VCaP (cell line): ENCODE results near the gene COL6A1.

Experiments
- H3K27ac ChIP-seq: fragments of 450-650 bp; 2 replicates; pipeline ENCODE4 v1.5.1; 2017
- TF ChIP-seq, protein P1 (sequence below): fragments of 450-650 bp; conservative IDR thresholded peaks from 2 replicates; pipeline ENCODE4 v1.5.1; 2017; ENCODE audit warnings: mild to moderate bottlenecking, moderate library complexity

COL6A1 gene, protein sequence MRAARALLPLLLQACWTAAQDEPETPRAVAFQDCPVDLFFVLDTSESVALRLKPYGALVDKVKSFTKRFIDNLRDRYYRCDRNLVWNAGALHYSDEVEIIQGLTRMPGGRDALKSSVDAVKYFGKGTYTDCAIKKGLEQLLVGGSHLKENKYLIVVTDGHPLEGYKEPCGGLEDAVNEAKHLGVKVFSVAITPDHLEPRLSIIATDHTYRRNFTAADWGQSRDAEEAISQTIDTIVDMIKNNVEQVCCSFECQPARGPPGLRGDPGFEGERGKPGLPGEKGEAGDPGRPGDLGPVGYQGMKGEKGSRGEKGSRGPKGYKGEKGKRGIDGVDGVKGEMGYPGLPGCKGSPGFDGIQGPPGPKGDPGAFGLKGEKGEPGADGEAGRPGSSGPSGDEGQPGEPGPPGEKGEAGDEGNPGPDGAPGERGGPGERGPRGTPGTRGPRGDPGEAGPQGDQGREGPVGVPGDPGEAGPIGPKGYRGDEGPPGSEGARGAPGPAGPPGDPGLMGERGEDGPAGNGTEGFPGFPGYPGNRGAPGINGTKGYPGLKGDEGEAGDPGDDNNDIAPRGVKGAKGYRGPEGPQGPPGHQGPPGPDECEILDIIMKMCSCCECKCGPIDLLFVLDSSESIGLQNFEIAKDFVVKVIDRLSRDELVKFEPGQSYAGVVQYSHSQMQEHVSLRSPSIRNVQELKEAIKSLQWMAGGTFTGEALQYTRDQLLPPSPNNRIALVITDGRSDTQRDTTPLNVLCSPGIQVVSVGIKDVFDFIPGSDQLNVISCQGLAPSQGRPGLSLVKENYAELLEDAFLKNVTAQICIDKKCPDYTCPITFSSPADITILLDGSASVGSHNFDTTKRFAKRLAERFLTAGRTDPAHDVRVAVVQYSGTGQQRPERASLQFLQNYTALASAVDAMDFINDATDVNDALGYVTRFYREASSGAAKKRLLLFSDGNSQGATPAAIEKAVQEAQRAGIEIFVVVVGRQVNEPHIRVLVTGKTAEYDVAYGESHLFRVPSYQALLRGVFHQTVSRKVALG

DNA sequence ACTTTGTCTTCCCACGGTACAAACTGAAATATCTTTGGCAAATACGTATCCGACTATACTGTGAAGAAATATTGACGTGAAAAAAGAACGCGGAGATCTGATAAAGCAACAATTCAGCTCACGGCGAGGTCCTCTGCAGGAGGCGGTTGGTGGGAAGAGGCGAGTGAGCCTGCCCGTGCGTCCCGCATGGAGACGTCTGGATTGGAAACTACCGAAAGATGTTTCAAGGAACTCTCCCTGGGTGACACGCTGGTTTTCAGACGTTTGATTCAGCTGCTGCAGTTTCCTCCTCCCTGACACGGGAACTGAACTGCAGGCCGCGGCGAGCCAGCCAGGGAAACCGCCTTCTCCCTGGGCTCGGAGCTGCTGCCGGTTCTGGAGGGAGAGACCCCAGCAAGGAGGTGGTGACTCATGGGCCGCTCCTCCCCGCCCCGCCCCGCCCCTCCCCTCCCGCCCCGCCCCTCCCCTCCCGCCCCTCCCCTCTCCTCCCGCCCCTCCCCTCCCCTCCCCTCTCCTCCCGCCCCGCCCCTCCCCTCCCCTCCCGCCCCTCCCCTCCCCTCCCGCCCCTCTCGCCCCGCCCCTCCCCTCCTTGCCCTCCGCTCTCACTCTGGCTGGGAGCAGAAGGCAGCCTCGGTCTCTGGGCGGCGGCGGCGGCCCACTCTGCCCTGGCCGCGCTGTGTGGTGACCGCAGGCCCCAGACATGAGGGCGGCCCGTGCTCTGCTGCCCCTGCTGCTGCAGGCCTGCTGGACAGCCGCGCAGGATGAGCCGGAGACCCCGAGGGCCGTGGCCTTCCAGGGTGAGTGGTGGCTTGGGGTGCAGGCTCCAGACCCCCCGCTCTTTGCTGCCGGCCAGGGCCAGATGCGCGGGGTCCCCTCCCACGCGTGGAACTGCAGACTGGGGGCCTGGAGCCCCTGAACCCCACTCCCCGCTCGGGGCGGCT, at the start of gene COL6A1:
TSS of gene COL6A1 (plus strand) at position 620 of the 941 bp plus-strand sequence. CDS start at position 701, 81 bp downstream.
- H3K27ac ChIP-seq, result peak within 1 kb of the TSS; percentile 86
- TF ChIP-seq, protein P1, sequence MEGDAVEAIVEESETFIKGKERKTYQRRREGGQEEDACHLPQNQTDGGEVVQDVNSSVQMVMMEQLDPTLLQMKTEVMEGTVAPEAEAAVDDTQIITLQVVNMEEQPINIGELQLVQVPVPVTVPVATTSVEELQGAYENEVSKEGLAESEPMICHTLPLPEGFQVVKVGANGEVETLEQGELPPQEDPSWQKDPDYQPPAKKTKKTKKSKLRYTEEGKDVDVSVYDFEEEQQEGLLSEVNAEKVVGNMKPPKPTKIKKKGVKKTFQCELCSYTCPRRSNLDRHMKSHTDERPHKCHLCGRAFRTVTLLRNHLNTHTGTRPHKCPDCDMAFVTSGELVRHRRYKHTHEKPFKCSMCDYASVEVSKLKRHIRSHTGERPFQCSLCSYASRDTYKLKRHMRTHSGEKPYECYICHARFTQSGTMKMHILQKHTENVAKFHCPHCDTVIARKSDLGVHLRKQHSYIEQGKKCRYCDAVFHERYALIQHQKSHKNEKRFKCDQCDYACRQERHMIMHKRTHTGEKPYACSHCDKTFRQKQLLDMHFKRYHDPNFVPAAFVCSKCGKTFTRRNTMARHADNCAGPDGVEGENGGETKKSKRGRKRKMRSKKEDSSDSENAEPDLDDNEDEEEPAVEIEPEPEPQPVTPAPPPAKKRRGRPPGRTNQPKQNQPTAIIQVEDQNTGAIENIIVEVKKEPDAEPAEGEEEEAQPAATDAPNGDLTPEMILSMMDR, result no peak; the same call in 1 of the 2 replicates

DNA sequence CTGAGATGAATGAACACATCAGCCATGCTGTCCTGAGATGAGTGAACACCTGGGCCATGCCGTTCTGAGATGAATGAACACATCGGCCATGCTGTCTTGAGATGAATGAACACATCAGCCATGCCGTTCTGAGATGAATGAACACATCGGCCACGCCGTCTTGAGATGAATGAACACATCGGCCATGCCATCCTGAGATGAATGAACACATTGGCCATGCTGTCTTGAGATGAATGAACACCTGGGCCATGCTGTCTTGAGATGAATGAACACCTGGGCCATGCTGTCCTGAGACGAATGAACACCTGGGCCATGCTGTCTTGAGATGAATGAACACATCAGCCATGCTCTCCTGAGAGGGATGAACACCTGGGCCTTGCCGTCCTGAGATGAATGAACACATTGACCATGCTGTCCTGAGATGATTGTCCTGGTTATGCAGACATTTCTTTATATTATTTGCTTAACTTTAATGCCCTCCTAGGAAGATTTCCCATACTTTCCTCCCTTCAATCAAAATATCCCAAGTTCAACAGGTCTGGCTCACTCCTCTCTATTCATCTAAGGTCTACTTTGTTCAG, 48.6 kb upstream of the COL6A1 start:
- TF ChIP-seq, protein P1, result no peak
- no peak overlapping the region for H3K27ac ChIP-seq

DNA sequence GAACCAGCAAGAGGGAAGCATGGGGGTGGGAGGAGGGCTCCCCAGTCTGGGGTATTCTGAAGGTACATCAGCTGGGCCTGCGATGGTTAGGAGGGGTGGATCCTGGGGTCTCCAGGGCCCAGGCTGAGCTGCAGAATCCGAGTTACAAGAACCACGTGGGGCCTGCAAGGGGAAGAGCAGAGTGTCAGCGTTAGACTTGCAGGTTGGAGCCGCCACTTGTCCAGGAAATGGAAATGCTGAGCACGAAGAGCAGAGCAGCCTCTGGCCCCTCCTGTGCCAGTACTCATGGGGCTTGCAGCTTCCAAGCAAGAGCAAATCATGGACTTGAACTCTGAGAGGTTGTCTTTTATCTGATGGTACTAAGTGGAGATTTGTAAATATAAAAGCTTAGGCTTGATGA, 47.5 kb upstream of the COL6A1 start:
- H3K27ac ChIP-seq, result no peak overlapping the region
- TF ChIP-seq, protein P1, result no peak

DNA sequence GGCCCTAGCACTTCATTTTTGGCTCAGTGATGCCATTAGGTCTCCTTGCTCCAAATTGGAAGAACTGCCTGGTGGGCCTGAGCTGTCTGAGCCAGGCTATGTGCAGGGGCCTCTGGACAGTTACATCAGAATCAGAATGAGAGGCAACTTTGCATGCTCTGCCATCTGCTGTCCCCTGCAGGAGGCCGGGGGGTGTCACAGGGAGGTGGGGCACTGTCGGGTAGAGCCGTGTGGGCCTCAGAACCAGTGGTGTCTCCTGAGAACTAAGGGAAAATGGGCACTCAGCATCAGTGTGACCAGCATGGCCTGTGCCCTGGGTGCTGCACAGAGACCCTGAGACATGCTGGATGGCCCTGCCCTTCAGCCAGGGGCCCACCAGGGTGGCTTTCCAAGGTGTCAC, 47.0 kb upstream of the COL6A1 start:
- TF ChIP-seq, protein P1, result no peak
- no peak overlapping the region for H3K27ac ChIP-seq

DNA sequence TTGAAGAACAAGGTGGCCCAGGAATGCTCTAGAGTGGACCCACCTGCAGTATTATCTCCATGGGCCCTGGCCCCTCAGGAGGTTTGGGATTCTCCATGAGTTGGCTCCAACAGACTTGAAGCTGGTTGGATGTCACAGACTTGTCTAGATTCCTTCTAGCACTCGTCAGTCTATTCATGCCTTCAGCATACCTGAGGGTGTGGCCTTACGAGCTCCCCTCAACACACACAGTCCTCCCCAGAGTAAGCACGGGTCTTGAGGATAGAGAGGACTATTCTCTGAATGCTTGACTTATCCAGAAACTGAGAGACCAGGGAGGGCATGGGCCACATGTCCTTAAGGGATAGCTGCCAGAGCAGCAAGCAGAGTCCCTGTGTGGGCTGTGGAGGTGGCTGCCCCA, 45.9 kb upstream of the COL6A1 start:
- TF ChIP-seq, protein P1, result no peak
- no peak overlapping the region for H3K27ac ChIP-seq

DNA sequence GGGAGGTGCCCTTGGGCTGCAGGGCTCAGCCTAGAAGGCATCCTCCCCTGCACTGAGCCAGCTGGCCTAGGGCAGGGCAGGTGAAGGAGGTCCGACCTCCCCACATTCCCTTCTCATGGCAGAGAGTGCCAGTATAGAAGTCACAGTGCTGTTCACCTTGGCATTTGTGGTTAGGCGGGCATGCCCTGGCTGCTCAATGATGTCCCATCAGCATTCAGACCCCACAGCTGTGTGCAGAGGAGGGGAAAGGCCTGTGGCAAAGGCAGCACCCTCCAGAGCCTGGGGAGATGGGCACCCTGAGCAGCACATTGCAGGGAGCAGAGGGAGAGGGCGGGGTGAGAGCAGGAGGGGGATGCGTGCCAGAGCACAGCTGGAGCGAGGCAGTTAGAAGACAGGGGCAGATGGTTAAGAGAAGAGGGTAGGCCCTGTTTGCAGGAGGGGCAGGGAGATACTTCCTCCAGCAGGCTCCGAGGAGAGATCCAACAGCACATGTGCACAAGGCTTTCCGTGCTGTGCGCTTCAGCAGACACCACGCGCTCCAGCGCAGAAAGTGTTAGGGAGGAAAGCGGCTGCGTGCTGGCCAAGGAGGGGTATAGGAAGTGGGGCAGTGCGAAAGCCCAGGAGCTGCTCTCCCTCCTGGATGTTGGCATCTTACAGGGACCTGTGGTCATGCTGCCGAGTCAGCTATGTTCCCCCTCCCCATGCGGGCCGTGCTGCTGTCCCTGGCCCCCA, 43.7 kb upstream of the COL6A1 start:
- no peak overlapping the region for H3K27ac ChIP-seq
- TF ChIP-seq, protein P1, result no peak
